Colon (tissue), 2 donors: ENCODE data around the gene FKBP7.
"Not testable (repeated sequence)": the region's sequence is repeated elsewhere in the genome, so short reads cannot be mapped to it uniquely, and the experiment has no call there.

ENCODE experiments used
- FAIRE-seq: peaks from 2 replicates; lab custom pipeline; 2012; peaks lifted over from hg19 to GRCh38; lab: Jason Lieb, UNC
- donor health status: control.
- donor health status: control.

The FKBP7 gene

GRCh38 chr2:178485356-178485755, 7.0 kb upstream of the FKBP7 start:
- no peak for FAIRE-seq

DNA sequence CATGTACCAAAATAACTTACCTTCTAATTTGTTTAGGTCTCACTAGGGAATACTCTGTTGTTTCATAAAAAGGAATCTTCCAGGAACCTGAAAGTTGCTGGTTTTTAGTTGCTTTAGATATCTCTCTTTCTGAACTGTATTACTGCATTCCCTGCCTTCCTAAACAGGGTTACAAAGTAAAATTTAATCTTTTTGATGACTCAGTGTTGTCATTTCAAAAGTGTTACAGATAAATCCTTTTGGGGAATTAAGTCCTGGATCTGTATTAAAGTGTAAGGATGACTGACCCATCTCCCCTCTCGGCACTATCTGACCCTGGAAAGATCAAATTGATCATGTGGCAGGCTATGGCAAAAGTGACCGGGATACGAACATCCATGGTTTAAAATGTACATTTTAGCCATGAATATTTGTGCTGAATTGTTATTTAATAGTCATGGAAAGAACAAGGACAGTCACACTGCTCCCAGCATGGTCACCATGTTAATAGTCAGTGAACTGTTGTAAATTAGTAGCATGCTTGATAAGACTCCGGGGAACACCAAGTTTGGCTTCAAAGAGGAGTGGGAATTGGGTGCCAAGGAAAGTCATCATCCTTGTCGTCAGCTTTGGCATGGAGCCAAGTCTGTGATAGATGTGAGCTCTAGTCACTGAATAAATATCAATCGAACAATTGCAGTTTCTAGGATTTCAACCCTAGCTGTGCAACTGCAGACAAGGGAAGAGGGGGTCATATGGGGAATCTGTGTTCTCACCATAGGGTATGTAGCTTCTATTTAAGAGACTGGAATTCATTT, 6.0 kb upstream of the FKBP7 start:
- FAIRE-seq: no peak

DNA sequence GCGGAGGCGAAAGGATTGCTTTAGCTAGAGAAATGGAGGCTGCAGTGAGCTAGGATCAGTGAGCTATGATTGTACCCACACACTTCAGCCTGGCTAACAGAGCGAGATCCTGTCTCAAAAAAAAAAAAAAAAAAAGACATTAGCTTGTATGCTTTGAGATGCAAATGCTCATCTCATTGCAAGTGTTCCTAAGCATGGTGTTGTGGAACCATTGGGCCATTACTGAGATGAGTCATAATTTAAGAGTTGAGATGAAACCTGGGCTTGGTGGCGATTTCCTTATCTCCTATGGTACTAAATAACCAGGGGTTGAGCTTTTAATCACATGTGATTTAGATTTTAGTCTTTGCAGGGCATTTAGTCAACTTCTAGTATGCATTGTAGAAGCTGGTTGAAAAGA, 4.0 kb upstream of the FKBP7 start:
- FAIRE-seq: no peak

GRCh38 chr2:178480227-178481181, 2.1 kb upstream of the FKBP7 start, which contains the start of gene PLEKHA3:
TSS of gene PLEKHA3 (plus strand) at chr2:178480457. CDS start at chr2:178480870, 413 bp downstream.
- FAIRE-seq: no peak

- FAIRE-seq: no peak
Measured at GRCh38 chr2:178479758-178480226, 1.4 kb upstream of the FKBP7 start.

DNA sequence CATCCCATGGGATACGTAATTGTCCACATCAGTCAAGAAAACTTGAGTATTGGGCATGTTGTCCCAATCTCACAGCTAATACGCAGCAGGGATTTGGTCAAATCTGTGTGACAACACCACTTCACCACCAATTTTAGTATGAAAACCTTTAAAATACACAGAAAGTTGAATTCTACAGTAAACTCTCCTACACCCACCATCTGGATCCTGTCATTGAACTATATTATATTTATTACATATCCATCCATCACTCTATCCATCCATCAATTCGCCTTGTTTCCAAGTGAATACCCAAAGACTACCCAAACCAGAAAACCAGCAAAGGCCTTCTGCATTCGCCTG, 846 bp upstream of the FKBP7 start:
- no peak for FAIRE-seq

GRCh38 chr2:178478130-178478438, 316 bp downstream of the FKBP7 start:
- FAIRE-seq: no peak

- FAIRE-seq: no peak
Measured at GRCh38 chr2:178477443-178478129, 814 bp downstream of the FKBP7 start.

GRCh38 chr2:178476477-178476876, 1.9 kb downstream of the FKBP7 start:
- FAIRE-seq: no peak

DNA sequence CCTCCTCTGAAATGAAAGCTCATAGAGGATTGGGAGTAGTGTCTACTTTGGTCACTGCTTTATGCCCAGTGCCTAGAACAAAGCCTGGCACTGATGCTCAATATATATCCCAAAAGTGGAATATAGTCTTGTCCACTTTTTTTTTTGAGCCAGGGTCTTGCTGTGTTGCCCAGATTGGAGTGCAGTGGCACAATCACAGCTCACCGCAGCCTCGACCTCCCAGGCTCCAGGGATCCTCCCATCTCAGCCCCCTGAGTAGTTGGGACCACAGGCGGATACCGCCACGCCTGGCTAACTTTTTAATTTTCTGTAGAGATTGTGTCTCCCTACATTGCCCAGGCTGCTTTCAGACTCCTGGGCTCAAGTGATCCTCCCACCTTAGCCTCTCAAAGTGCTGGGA, 3.8 kb downstream of the FKBP7 start:
- FAIRE-seq: no peak

- no peak for FAIRE-seq
Measured at GRCh38 chr2:178473931-178474330, 4.5 kb downstream of the FKBP7 start.

DNA sequence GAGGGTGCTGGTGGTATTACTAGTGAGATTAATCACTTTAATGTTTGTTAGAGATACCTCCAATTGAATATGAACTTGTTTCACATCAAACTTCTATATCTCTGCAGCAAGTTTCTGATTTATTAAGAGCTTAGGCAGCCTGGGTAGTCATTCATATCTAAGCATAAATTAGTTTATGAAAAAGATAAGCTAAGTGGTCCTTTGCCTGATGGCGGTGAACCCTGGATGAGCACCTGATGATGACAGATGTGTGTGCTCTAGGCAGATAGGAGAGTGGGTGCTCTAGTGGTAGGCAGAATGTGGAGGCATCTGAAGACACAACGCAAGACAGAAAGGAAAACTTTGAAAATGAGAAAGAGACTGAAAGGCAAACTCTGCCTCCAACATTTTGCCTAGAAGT, 5.0 kb downstream of the FKBP7 start:
- no peak for FAIRE-seq

- FAIRE-seq: not testable (repeated sequence)
Measured at GRCh38 chr2:178471313-178471712, 7.1 kb downstream of the FKBP7 start.

GRCh38 chr2:178469219-178469849, 9.1 kb downstream of the FKBP7 start:
- no peak for FAIRE-seq

DNA sequence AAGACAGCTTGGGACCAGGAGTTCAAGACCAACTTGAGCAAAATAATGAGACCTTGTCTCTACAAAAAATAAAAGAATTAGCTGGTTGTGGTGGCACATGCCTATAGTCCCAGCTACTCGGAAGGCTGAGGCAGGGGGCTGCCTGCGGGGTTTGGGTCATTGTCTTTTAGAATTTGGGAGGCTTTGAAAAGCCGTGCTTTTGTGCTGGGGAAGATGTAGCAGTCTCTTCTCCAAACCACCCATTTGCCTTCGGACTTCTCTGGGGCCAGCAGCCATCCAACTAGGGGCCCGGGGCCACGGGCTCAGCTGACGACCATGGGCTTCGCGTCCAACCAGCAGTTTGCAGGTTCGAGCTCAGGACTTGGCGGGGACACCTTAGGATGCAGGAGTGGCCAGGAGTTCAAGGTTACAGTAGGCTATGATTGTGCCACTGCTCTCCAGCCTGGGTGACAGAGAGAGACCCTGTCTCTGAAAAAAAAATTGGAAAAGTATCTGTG, 21.0 kb downstream of the FKBP7 start:
- no peak for FAIRE-seq

GRCh38 chr2:178455947-178456346, 22.5 kb downstream of the FKBP7 start:
- FAIRE-seq: no peak

- no peak for FAIRE-seq
Measured at GRCh38 chr2:178452870-178453269, 25.5 kb downstream of the FKBP7 start.

- no peak for FAIRE-seq
Measured at GRCh38 chr2:178452334-178452733, 26.1 kb downstream of the FKBP7 start.

DNA sequence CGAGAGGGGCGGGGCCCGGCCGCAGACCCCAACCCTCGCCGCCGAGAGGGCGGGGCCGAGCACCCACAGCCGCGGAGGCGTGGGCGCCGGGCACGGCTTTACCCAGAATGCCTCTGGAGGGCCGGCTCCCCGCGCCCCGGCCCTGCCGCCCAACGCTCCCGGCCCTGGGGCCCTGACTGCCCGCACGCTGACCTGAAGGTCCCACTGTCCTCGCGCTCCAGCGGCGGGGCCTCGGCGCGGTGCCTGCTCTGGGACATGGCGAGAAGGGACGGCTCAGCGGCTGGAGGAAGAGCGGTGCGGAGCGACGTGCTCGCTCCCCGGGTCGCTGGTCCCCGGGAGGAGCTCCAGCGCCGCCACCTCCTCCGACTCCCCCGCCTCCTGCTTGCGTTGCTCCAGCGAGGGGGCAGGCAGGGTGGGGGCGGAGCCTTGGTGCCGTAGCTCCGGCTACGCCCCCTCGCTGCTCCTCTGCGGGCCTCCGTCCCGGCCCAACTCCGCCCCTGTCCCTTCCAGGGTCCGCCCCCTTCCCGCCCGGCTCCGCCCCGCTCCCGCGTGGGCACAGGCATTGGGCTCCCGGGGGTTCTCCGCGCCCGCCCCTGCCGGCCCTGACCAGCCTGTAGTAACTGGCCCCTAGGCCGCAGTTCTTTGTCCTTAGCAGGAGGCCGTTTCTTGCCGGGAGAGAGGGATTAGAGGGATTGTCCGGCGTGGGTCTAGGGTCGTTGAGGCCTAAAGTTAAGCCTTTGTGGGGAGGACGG, 27.4 kb downstream of the FKBP7 start, which contains the start of the genes PJVK and PRKRA:
TSS of gene PJVK (plus strand) at position 605 of the 752 bp plus-strand sequence. CDS start 2,032 bp downstream, outside the sequence.
TSS of gene PRKRA (minus strand) at position 402 of the 752 bp plus-strand sequence. CDS start at position 257, 145 bp downstream.
- FAIRE-seq: no peak

GRCh38 chr2:178450524-178450773, 28.0 kb downstream of the FKBP7 start:
- FAIRE-seq: no peak
